Measurements from ENCODE around the gene KMT5B. TPM values are rescaled to one million over a fixed set of nuclear protein-coding genes. Genes with fewer than 3 reads are reported as not detected.

The KMT5B gene
- total and polyA plus RNA-seq, 2 of the 13 experiments (the other 11 are each of a cell fraction or from before 2014, with no cell fraction given): 17.6 to 23.7 TPM

GRCh38 chr11:68257477-68258362 lies 44.6 kb upstream of the KMT5B start (continued):
- TF ChIP-seq MED13 (CRISPR knock-in tag; IDR thresholded peaks at IDR 0.05) (no peak), KLF9 (CRISPR knock-in tag; IDR thresholded peaks at IDR 0.05; ENCODE audit: low read depth) (0 out of 2 replicates have a peak, but pooled peaks have one; percentile 57), KAT8 (CRISPR knock-in tag; IDR thresholded peaks at IDR 0.05) (no peak; the same call in 1 of the 2 replicates), NFYB (CRISPR knock-in tag; IDR thresholded peaks at IDR 0.05) (no peak), ATF2 (CRISPR knock-in tag; IDR thresholded peaks at IDR 0.05) (no peak), MIER2 (CRISPR knock-in tag; IDR thresholded peaks at IDR 0.05) (no peak; the same call in 1 of the 2 replicates), ZNF570 (CRISPR knock-in tag; IDR thresholded peaks at IDR 0.05; ENCODE audit: borderline replicate concordance) (no peak), ZNF275 (CRISPR knock-in tag; IDR thresholded peaks at IDR 0.05; ENCODE audit: borderline replicate concordance) (peak; percentile 83; the same call in 1 of the 2 replicates), ZFP36L2 (CRISPR knock-in tag; IDR thresholded peaks at IDR 0.05) (no peak), SRSF4 (IDR thresholded peaks at IDR 0.05; ENCODE audit: low read depth, low read length, poor library complexity, severe bottlenecking) (no peak), ZNF691 (CRISPR knock-in tag; IDR thresholded peaks at IDR 0.05; ENCODE audit: borderline replicate concordance, low read depth) (no peak), ZNF276 (CRISPR knock-in tag; IDR thresholded peaks at IDR 0.05; ENCODE audit: low read depth) (no peak; the same call in 1 of the 2 replicates), GPN1 (CRISPR knock-in tag; IDR thresholded peaks at IDR 0.05; ENCODE audit: borderline replicate concordance) (no peak), IKZF5 (CRISPR knock-in tag; IDR thresholded peaks at IDR 0.05) (peak; percentile 79), NR1H2 (CRISPR knock-in tag; IDR thresholded peaks at IDR 0.05; ENCODE audit: borderline replicate concordance, low read depth) (no peak), ZNF660 (CRISPR knock-in tag; IDR thresholded peaks at IDR 0.05; ENCODE audit: borderline replicate concordance, low read depth) (no peak), BCL6 (CRISPR knock-in tag; IDR thresholded peaks at IDR 0.05) (peak; percentile 28; the same call in 1 of the 2 replicates), NCOA1 (CRISPR knock-in tag; IDR thresholded peaks at IDR 0.05) (peak; percentile 64; the same call in 1 of the 2 replicates), TFAP4 (IDR thresholded peaks at IDR 0.05; ENCODE audit: borderline replicate concordance, low read depth) (no peak)

Data from HepG2 (cell line).